Measurements from ENCODE around the gene COMT. TPM values are rescaled to one million over a fixed set of nuclear protein-coding genes. Genes with fewer than 3 reads are reported as not detected.
A peak's percentile ranks its signal among the peaks of the same experiment; 100 is the strongest.

The COMT gene
- total and polyA plus RNA-seq, 9 of the 15 experiments (the other 6 are each of a cell fraction or from before 2014, with no cell fraction given): 12.5 to 351 (median 155) TPM

DNA sequence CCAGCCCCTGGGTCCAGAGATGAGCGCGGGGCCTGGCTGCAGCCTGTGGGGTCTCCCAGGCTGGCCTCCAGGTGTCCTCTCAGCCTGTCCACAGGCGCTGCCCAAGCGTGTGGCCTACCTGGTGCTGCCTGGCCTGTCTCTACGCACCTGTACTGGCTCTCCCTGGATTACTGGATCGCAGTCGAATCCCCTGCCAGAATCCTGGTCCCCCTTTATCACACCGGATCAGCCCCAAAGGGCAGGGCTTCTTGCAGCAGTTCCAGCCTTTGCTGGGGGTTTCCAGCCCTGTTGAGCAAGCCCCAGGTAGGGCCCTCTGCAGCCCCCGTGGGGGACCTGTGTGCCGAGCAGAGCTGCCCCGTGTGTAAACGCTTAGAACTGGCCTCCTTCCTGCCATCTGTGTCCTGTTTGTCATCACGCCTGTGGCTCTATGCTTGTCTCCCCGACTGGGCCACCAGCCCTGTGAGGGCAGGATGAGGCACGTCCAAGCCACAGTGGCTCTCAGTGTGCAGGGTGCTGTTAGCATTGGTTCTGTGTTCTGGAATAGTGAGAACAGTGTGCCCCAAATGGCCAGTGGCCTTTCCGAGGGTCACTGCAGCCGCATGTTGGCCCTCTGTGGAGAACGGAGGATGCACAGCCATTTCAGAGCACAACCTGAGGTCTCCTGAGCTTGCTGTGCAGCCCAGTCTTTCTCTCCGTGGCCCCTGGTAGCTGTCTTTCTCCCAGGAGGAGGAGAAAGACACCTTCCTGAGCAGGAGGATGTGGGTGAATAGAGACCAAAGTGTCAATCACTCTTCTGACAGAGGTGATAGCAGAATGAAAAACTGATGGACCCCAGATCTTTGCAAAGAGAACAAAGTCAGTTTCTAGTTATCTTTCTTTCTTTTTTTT is 13.9 kb downstream of the COMT start (continued):
- TF ChIP-seq THAP12 (CRISPR knock-in tag; IDR thresholded peaks at IDR 0.05) (0 out of 2 replicates have a peak, but pooled peaks have one; percentile 31), FOS (IDR thresholded peaks at IDR 0.05; ENCODE audit: extremely low read depth, insufficient read length) (no peak), ZNF512 (tag; IDR thresholded peaks at IDR 0.05) (no peak), SOX6 (IDR thresholded peaks at IDR 0.05) (no peak), ARID3A (IDR thresholded peaks at IDR 0.05; ENCODE audit: borderline replicate concordance, low read depth, low read length) (no peak), MED1 (CRISPR knock-in tag; IDR thresholded peaks at IDR 0.05; ENCODE audit: borderline replicate concordance) (no peak), ZFP1 (CRISPR knock-in tag; IDR thresholded peaks at IDR 0.05) (peak; percentile 34; the same call in 1 of the 2 replicates), ZNF717 (CRISPR knock-in tag; IDR thresholded peaks at IDR 0.05) (no peak), TAL1 (IDR thresholded peaks at IDR 0.05) (no peak), TRIM24 (IDR thresholded peaks at IDR 0.05) (no peak), ARNT (IDR thresholded peaks at IDR 0.05) (no peak), MEIS2 (IDR thresholded peaks at IDR 0.05; ENCODE audit: partially characterized antibody) (peak; percentile 21), C11orf30 (IDR thresholded peaks at IDR 0.05; ENCODE audit: low read depth) (no peak), MTF1 (CRISPR knock-in tag; IDR thresholded peaks at IDR 0.05; ENCODE audit: borderline replicate concordance) (no peak)
- TF ChIP-seq, protein P1, sequence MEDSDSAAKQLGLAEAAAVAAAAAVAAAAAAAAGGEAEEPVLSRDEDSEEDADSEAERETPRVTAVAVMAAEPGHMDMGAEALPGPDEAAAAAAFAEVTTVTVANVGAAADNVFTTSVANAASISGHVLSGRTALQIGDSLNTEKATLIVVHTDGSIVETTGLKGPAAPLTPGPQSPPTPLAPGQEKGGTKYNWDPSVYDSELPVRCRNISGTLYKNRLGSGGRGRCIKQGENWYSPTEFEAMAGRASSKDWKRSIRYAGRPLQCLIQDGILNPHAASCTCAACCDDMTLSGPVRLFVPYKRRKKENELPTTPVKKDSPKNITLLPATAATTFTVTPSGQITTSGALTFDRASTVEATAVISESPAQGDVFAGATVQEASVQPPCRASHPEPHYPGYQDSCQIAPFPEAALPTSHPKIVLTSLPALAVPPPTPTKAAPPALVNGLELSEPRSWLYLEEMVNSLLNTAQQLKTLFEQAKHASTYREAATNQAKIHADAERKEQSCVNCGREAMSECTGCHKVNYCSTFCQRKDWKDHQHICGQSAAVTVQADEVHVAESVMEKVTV (CRISPR knock-in tag; IDR thresholded peaks at IDR 0.05): no peak
- TF ChIP-seq, protein P2, sequence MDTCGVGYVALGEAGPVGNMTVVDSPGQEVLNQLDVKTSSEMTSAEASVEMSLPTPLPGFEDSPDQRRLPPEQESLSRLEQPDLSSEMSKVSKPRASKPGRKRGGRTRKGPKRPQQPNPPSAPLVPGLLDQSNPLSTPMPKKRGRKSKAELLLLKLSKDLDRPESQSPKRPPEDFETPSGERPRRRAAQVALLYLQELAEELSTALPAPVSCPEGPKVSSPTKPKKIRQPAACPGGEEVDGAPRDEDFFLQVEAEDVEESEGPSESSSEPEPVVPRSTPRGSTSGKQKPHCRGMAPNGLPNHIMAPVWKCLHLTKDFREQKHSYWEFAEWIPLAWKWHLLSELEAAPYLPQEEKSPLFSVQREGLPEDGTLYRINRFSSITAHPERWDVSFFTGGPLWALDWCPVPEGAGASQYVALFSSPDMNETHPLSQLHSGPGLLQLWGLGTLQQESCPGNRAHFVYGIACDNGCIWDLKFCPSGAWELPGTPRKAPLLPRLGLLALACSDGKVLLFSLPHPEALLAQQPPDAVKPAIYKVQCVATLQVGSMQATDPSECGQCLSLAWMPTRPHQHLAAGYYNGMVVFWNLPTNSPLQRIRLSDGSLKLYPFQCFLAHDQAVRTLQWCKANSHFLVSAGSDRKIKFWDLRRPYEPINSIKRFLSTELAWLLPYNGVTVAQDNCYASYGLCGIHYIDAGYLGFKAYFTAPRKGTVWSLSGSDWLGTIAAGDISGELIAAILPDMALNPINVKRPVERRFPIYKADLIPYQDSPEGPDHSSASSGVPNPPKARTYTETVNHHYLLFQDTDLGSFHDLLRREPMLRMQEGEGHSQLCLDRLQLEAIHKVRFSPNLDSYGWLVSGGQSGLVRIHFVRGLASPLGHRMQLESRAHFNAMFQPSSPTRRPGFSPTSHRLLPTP (IDR thresholded peaks at IDR 0.05; ENCODE audit: borderline replicate concordance, extremely low read depth, insufficient read length): no peak
